GM19395 (cell line): ENCODE measurements around the gene FTL.
"Not testable (repeated sequence)": the region's sequence is repeated elsewhere in the genome, so short reads cannot be mapped to it uniquely, and the experiment has no call there.

Experiments
- ATAC-seq: cut with Tn5 transposase; IDR thresholded peaks from one replicate; pipeline ENCODE4 v1.9.1; 2021; ENCODE audit warnings: mild to moderate bottlenecking, moderate library complexity; ENCODE audit not compliant: unreplicated experiment

The FTL gene

GRCh38 chr19:48965040-48965805 lies at the start of gene FTL:
Gene FTL, plus strand, starts transcription at chr19:48965309. Its CDS starts 199 bp downstream, at chr19:48965508.
- peak; percentile 45 for ATAC-seq

DNA sequence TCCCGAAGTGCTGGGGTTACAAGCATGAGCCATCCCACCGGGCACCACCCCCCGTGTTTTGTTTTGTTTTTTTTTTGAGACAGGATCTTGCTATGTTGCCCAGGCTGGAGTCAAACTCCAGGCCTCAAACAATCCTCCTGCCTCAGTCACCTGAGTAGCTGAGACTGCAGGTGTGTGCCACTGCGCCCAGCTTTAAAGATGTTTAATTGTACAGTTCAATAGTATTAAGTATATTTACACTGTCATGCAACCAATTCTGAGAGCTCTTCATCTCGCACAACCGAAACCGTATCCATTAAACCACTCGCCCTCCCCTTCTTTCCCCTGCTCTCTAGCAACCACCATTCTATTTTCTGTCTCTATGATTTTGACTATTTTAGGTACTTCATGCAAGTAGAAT lies 49.4 kb upstream of the FTL start:
- ATAC-seq: no peak

- no peak for ATAC-seq
Measured at GRCh38 chr19:48918071-48918470, 47.0 kb upstream of the FTL start.

- ATAC-seq: no peak
Measured at GRCh38 chr19:48918801-48919247, 46.3 kb upstream of the FTL start.

DNA sequence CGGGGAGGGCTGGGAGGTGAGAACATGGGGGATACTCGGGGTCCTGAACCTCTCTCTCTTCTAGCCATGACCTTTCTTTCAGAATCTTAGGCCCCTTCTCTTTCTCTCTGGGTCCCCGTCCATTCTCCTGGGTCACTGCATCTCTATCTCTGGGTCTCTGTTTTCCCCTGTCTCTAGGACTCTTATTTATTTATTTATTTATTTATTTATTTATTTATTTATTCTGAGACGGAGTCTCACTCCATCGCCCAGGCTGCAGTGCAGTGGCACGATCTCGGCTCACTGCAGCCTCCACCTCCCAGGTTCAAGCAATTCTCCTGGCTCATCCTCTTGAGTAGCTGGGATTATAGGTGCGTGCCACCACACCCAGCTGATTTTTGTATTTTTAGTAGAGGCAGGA lies 45.8 kb upstream of the FTL start:
- ATAC-seq: not testable (repeated sequence)

DNA sequence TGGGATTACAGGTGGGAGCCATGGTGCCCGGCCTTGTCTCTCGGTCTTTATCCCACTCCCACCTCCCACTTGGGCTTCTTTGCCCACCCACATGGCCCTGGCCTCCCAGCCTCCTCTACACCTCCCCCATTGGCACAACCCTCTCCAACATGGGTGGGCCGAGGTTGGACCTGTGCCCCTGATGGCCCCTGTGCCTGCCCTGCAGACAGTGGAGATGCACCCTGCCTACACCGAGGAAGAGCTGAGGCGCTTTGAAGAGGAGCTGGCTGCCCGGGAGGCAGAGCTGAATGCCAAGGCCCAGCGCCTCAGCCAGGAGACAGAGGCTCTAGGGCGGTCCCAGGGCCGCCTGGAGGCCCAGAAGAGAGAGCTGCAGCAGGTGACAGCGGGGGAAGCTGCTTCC lies 44.2 kb upstream of the FTL start:
- no peak for ATAC-seq

- no peak for ATAC-seq
Measured at GRCh38 chr19:48921721-48922500, 43.2 kb upstream of the FTL start.

- ATAC-seq: no peak
Measured at GRCh38 chr19:48922548-48923490, 42.3 kb upstream of the FTL start.

DNA sequence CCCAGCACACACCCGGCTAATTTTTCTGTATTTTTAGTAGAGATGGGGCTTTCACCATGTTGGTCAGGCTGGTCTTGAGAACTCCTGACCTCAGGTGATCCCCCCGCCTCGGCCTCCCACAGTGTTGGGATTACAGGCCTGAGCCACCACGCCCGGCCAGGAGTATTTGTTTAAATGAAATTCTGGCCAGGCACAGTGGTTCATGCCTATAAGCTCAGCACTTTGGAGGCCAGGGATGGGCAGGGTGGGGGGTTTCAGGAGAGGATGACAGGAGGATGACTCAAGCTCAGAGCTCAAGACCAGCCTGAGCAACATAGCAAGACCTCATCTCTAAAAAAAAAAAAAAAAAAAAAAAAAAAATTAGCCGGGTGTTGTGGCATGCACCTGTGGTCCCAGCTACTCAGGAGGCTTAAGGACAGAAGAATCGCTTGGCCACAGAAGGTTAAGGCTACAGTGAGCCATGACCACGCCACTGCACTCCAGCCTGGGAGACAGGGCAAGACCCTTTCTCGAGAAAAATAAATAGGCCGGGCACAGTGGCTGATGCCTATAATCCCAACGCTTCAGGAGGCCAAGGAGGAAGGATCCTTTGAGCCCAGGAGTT lies 39.8 kb upstream of the FTL start:
- ATAC-seq: no peak

GRCh38 chr19:48925890-48926289 lies 39.2 kb upstream of the FTL start:
- not testable (repeated sequence) for ATAC-seq

DNA sequence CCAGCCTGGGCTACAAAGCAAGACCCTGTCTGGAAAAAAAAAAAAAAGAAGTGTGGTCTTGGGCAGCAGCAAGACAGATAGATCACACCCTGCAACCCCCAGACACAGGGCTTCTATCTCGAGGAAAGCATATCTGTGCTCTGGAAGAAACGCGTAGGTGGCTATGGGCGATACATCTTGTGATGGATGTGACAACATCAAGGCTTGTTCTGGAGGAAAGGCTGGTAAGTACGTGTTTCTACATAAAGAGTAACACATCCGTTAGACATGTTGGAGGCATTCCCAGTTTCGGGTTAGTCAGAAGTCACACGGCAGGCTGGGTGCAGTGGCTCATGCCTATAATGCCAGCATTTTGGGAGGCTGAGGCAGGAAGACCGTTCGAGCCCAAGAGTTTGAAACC lies 38.2 kb upstream of the FTL start:
- no peak for ATAC-seq

- not testable (repeated sequence) for ATAC-seq
Measured at GRCh38 chr19:48927692-48928091, 37.4 kb upstream of the FTL start.

DNA sequence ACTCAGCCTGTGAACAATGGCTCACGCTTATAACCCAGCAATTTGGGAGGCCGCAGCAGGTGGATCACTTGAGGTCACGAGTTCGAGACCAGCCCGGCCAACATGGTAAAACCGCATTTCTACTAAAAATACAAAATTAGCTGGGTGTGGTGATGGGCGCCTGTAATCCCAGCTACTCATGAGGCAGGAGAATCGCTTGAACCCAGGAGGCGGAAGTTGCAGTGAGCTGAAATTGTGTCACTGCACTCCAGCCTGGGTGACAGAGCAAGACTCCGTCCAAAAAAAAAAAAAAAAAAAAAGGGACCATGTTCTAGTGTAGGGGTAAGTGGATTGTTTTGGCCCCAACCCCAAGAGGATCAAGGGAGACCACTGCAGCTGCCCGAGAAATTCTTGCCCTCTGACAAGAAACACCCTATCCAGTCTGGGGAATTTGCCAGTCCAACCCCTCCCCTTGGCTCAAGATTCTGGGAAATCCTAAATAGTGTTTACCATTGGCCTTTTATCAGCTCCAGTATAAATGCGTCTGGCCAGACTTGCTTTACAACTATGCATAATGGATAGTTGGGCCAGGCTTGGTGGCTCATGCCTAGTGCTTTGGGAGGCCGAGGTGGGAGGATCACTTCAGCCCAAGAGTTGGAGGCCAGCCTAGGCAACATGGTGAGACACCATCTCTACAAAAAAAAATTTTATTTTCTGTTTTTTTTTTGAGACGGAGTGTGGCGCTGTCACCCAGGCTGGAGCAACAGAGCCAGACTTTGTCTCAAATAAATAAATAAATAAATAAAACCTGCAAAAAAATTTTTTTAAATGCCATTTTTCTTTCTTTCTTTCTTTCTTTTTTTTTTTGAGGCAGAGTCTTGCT lies 36.7 kb upstream of the FTL start:
- ATAC-seq: no peak

GRCh38 chr19:48933382-48933932 lies 31.7 kb upstream of the FTL start, which contains the start of gene DHDH:
Gene DHDH, plus strand, starts transcription at chr19:48933699. Its CDS starts 23 bp downstream, at chr19:48933722.
- no peak for ATAC-seq

GRCh38 chr19:48934837-48935236 lies 30.3 kb upstream of the FTL start:
- ATAC-seq: no peak

- ATAC-seq: no peak
Measured at GRCh38 chr19:48935864-48936263, 29.2 kb upstream of the FTL start.

DNA sequence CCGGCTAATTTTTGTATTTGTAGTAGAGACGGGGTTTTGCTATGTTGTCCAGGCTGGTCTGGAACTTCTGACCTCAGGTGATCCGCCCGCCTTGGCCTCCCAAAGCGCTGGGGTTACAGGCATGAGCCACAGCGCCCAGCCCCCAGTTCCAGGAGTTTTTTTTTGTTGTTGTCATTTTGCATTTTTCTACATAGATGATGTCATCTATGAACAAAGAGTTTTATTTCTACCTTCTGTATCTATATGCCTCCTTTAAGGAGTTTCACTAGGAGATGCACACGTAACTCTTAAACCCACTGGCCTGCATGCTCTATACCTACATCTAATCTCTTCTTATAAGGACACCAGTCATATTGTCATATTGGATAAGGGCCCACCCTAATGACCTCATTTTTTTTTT lies 26.9 kb upstream of the FTL start:
- ATAC-seq: no peak

DNA sequence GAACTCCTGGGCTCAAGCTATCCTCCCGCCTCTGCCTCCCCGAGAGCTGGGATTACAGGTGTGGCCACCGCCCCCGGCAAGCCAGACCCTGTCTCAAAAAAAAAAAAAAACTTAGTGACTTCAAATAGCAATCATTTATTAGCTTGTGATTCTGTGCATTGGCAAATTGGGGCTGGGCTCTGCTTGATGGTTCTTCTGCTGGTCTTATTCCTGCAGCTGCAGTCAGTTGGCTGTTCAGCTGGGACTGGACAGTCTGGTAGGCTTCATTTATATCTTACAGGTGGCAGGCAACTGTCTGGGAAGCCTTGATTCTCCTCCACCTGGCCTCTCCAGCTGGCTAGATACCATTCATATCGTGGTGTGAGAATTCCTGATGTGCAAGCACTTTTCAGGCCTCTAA lies 24.2 kb upstream of the FTL start:
- ATAC-seq: no peak

GRCh38 chr19:48943081-48943480 lies 22.0 kb upstream of the FTL start:
- ATAC-seq: no peak
